ENCODE measurements around the gene ROR2.

Gene ROR2

GRCh38 chr9:91898451-91899218 lies 51.4 kb downstream of the ROR2 start:
- DNase-seq, result no peak

- no peak for DNase-seq
Observed at GRCh38 chr9:91897201-91897600, 52.8 kb downstream of the ROR2 start.

DNA sequence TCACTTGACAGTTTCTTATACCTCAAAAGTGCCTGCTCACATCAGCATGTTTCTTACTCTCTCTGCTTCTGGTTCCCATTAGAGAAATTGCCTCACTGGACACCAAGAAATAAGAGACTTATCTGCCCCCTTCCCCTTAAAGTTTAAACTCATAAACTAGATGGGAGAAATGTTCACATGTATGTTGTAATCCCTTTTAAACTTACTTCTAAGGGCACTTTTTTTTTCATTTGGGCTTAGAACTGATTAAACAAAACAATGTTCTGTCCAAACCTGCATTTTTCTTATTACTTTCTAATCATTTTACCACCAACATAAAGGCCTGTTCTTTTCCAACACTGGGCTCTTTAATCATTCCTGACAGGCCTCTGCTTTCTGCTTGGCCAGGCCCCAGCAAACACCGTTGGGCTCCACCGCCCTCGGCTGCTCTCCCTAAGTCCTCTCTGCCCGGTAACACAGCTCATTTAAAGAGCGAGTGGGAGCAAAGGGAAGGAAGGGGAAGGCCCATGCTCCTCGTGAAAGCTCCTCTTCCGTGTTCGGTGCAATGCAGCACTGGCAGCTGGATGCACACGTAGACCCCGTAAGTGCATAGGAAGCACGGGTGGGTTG lies 53.4 kb downstream of the ROR2 start:
- DNase-seq, result no peak

DNA sequence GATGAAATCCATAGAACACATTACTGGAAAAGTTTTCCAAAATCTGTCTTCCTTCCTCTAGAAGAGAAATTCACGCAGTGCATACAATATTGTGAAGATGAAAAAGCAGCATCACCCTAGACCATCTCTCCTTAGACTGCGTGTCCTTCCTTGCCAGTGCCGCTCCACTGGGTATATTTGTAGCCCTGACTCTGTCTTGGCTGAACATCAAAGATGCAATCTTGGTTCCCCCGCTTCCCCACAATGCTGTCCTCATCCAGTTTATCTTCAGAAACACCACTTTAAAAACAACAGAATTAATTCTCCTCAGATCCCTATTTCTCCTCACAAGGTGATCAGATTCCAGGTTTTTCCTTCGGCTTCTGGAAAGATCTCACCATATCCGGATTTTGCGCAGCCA lies 53.9 kb downstream of the ROR2 start:
- no peak for DNase-seq

- DNase-seq, result no peak
Observed at GRCh38 chr9:91894536-91894935, 55.5 kb downstream of the ROR2 start.

DNA sequence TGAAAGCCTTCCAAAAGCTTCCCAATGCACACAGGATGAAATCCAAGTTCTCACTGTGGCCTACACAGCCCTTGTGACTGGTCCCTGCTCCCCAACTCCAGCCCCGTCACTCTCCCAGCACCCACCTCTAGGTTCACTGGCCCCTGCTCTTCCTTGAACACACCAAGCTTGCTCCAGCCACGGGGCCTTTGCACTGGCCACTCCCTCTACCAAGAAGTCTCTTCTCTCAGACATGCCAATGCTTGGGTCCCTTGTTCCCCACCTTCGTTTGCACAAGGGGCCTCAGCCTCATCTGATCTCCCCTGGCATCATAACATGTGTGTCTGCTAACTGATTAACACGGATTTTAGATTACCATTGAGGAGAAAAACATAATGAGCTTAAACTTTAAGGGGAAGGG lies 56.0 kb downstream of the ROR2 start:
- DNase-seq, result no peak

DNA sequence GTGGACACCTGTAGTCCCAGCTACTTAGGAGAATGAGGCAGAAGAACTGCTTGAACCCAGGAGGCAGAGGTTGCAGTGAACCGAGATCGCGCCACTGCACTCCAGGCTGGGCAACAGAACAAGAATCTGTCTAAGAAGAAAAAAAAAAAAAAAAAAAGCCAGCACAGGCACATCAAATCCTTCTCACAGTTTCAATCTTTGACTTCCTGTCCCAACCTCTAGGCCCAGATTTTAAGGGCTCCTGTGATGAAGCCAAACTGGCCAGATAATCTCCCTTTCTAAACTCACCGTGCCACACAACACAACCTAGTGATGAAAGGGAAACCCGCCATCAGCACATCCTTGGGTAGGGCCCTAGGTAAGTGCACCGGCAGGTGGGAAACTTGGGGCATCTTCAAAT lies 58.1 kb downstream of the ROR2 start:
- no peak for DNase-seq

- no peak for DNase-seq
Observed at GRCh38 chr9:91890662-91891061, 59.4 kb downstream of the ROR2 start.

- DNase-seq, result no peak
Observed at GRCh38 chr9:91889161-91889911, 60.7 kb downstream of the ROR2 start.

DNA sequence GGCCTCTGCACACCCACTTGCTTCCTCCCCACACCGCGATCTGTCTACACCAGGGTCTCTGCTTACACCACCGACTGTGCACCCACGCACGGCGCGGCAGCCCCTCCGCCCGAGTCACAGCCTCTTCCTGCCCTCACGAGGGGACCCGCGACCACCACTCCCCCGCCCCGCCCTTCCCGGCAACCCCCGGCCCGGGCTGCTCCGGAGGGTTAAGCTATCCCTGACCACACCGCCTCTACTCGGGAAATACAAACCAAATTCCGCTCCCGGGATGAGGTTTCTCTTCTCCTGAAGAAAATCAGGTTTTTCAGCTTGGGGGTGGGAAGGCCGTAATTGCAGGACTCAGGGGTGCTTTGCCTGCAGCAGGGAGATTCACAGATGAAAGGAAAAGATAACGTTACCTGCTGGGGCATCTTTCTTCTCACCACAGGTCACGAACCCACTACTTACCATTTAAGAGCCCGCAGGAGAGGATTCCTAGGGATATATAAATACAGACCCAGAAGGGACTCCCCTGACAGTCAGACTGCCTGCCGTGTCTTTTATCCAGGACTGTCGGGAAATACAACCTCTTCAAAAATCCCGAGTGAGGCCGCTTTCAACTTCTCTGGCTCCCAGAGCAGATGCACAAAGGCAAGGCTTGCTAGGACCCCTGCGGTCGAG lies 63.5 kb downstream of the ROR2 start:
- DNase-seq, result no peak

DNA sequence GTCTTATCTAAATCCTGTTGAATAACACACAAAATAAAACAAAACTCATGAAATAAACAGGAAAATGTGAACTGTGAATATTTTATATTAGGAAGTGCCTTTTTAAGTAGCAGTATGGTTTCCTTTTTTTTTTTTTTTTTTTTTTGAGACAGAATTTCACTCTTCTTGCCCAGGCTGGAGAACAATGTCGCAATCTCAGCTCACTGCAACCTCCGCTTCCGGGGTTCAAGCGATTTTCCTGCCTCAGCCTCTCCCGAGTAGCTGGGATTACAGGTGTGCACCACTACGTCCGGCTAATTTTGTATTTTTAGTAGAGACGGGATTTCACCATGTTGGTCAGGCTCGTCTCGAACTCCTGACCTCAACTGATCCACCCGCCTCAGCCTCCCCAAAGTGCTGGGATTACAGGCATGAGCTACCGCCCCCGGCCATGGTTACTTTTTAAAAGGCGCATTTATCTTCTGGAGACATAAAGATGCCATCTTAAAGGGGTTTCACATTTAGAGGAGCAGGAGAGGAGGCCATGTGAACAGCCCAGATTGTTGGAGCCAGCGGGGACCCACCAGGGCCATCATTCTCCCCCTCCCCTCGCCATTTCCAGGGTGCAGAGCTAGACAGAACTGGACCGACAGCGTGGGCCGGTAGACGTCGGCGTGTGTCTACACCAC lies 64.1 kb downstream of the ROR2 start:
- DNase-seq, result no peak

GRCh38 chr9:91884696-91885687 lies 65.0 kb downstream of the ROR2 start:
- DNase-seq, result no peak

GRCh38 chr9:91884153-91884552 lies 65.9 kb downstream of the ROR2 start:
- no peak for DNase-seq

- DNase-seq, result no peak
Observed at GRCh38 chr9:91883503-91883902, 66.5 kb downstream of the ROR2 start.

GRCh38 chr9:91882627-91883026 lies 67.4 kb downstream of the ROR2 start:
- DNase-seq, result no peak

GRCh38 chr9:91880378-91880972 lies 69.6 kb downstream of the ROR2 start:
- DNase-seq, result no peak

- no peak for DNase-seq
Observed at GRCh38 chr9:91879231-91879630, 70.8 kb downstream of the ROR2 start.

GRCh38 chr9:91873637-91874051 lies 76.4 kb downstream of the ROR2 start:
- no peak for DNase-seq

DNA sequence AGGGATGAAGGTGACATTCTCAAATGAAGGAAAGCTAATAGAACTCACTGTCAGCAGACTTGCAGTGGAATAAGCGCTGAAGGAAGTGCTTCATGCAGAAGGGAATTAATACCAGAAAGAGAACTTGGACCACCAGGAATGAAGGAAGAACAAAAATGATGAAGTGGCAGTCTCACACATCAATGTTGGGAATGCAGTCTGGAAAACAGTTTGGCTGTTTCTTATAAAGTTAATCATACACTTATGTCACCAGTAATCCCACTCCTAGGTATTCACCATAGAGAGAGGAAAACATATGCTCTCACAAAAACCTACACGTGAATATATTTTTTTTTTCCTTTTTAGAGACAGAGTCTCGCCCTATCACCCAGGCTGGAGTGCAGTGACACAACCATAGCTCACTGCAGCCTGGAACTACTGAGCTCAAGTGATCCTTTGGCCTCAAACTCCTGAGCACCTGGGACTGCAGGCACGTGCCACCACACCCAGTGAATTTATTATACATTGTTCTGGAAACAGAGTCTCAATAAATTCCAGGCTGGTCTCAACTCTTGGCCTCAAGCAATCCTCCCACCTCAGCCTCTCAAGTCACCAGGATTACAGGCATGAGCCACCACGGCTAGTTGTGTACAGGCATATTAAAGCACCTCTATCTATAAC lies 81.2 kb downstream of the ROR2 start:
- DNase-seq, result no peak

DNA sequence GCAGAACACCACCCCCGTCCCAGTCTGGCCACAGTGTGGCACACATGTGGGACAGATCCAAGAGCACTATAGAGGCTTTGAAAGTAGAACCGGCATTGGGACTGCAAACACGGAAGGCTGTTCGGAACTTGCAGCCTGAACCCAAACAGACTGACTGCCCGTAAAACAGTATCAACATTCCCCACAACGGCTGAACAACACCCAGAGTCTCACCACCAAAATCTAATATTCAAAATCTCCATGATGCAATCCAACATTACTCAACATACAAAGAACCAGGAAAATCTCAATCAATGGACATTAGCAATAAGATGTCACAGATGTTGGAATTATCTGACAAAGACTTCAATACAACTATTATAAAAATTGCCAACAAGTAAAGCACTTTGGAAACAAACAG lies 82.3 kb downstream of the ROR2 start:
- no peak for DNase-seq

GRCh38 chr9:91865041-91865440 lies 85.0 kb downstream of the ROR2 start:
- DNase-seq, result no peak

Measured in activated CD4-positive, alpha-beta T cell treated with anti-CD3 and anti-CD28 coated beads, Interleukin-2, amount 50 U/mL, for 1 hour (primary cell).